Measurements from ENCODE around the gene DGKD. TPM values are rescaled to one million over a fixed set of nuclear protein-coding genes. Genes with fewer than 3 reads are reported as not detected.
A peak's percentile ranks its signal among the peaks of the same experiment; 100 is the strongest.

Gene DGKD
- total and polyA plus RNA-seq, 2 donors (not counting 1 experiment from before 2014, with no cell fraction given): 224 to 396 TPM

GRCh38 chr2:233462202-233462785, 108.0 kb downstream of the DGKD start:
- no peaks in the 10 kb centered on the region for H3K9me3 ChIP-seq (ENCODE audit: control extremely low read depth in 1 of 3, control insufficient read depth in 2 of 3, insufficient read depth in 1 of 3, low read length in 2 of 3)
- peaks cover 14% of the 10 kb centered on the region for H3K79me2 ChIP-seq (ENCODE audit: control insufficient read depth, insufficient read depth, low read length)
- no peak overlapping the region for H3K27ac ChIP-seq (ENCODE audit: low read length in 2 of 2)
- Mint-ChIP-seq H3K4me1 (no peaks in the 10 kb centered on the region), H3K27me3 (no peaks in the 10 kb centered on the region), H3K27ac (peak overlapping the region; percentile 41), H3K9me3 (ENCODE audit: insufficient read depth) (no peaks in the 10 kb centered on the region), H3K4me3 (no peak overlapping the region)
- H3K36me3 ChIP-seq (replicated peaks in 1 of 2; ENCODE audit: control extremely low read depth in 1 of 2, control insufficient read depth in 1 of 2, extremely low read depth in 1 of 2, insufficient read depth in 2 of 2, low read length in 1 of 2): peaks cover 7 to 92% of the 10 kb centered on the region in 2 experiments
- ChIA-PET CTCF (interaction anchor here (0.5 kb wide), 1 partner anchor 31 kb away, joined by 4 read pairs; no protein-coding TSS in a partner anchor), POLR2A (no interaction called here)
- TF ChIP-seq CTCF (IDR thresholded peaks at IDR 0.05): no peak
- no peak for TF ChIP-seq EZH2 (IDR thresholded peaks at IDR 0.05; ENCODE audit: borderline replicate concordance, insufficient read depth, low read depth, low read length, poor library complexity, severe bottlenecking)
- H4K20me1 ChIP-seq (ENCODE audit: control insufficient read depth, insufficient read depth, low read length, poor library complexity, severe bottlenecking): peaks cover 29% of the 10 kb centered on the region
- H3K9ac ChIP-seq (ENCODE audit: low read length): no peak overlapping the region
- DNase-seq (no peak), ATAC-seq (ENCODE audit: low read depth) (no peak)
- H3K4me2 ChIP-seq (replicated peaks; ENCODE audit: low read depth, low read length, poor library complexity, severe bottlenecking): no peak overlapping the region
- H3K4me3 ChIP-seq (ENCODE audit: control extremely low read depth in 1 of 5, extremely low read depth in 1 of 5, insufficient read depth in 1 of 5, low read depth in 2 of 5, low read length in 4 of 5): no peak overlapping the region
- 97% methylated on average over 25 of the region's 25 CpGs for WGBS (ENCODE audit: insufficient coverage)
- intact Hi-C loops (cut with micrococcal nuclease): no loop called here
- H3K27me3 ChIP-seq (replicated peaks in 1 of 4; ENCODE audit: control extremely low read depth in 1 of 4, control insufficient read depth in 3 of 4, insufficient read depth in 4 of 4, low read length in 3 of 4): no peaks in the 10 kb centered on the region
- H3K4me1 ChIP-seq (ENCODE audit: control insufficient read depth in 2 of 2, insufficient read depth in 2 of 2, low read length in 2 of 2): no peaks in the 10 kb centered on the region
- no peak overlapping the region for H2AFZ ChIP-seq (ENCODE audit: insufficient read depth, low read depth, low read length, poor library complexity, severe bottlenecking)

GRCh38 chr2:233462826-233463470, 108.7 kb downstream of the DGKD start:
- ChIA-PET POLR2A (no interaction called here), CTCF (interaction anchor here (0.5 kb wide), 1 partner anchor 31 kb away, joined by 4 read pairs; no protein-coding TSS in a partner anchor)
- DNase-seq: no peak
- Histone ChIP-seq H3K9ac (ENCODE audit: low read length) (no peak overlapping the region), H3K9me3 (ENCODE audit: control extremely low read depth in 1 of 3, control insufficient read depth in 2 of 3, insufficient read depth in 1 of 3, low read length in 2 of 3) (no peaks in the 10 kb centered on the region), H3K27ac (ENCODE audit: low read length in 2 of 2) (no peak overlapping the region), H2AFZ (ENCODE audit: insufficient read depth, low read depth, low read length, poor library complexity, severe bottlenecking) (no peak overlapping the region), H3K4me1 (ENCODE audit: control insufficient read depth in 2 of 2, insufficient read depth in 2 of 2, low read length in 2 of 2) (no peaks in the 10 kb centered on the region), H3K79me2 (ENCODE audit: control insufficient read depth, insufficient read depth, low read length) (peaks cover 12% of the 10 kb centered on the region), H3K4me3 (ENCODE audit: control extremely low read depth in 1 of 5, extremely low read depth in 1 of 5, insufficient read depth in 1 of 5, low read depth in 2 of 5, low read length in 4 of 5) (no peak overlapping the region), H3K4me2 (replicated peaks; ENCODE audit: low read depth, low read length, poor library complexity, severe bottlenecking) (no peak overlapping the region), H3K27me3 (replicated peaks in 1 of 4; ENCODE audit: control extremely low read depth in 1 of 4, control insufficient read depth in 3 of 4, insufficient read depth in 4 of 4, low read length in 3 of 4) (no peaks in the 10 kb centered on the region), H3K36me3 (replicated peaks in 1 of 2; ENCODE audit: control extremely low read depth in 1 of 2, control insufficient read depth in 1 of 2, extremely low read depth in 1 of 2, insufficient read depth in 2 of 2, low read length in 1 of 2) (peaks cover under 1 to 92% of the 10 kb centered on the region in 2 experiments), H4K20me1 (ENCODE audit: control insufficient read depth, insufficient read depth, low read length, poor library complexity, severe bottlenecking) (peaks cover 25% of the 10 kb centered on the region)
- no peak for ATAC-seq (ENCODE audit: low read depth)
- H3K9me3 Mint-ChIP-seq (ENCODE audit: insufficient read depth): no peaks in the 10 kb centered on the region
- 95% methylated on average over 20 of the region's 21 CpGs for WGBS (ENCODE audit: insufficient coverage)
- no peak overlapping the region for H3K4me3 Mint-ChIP-seq
- TF ChIP-seq CTCF (IDR thresholded peaks at IDR 0.05): no peak
- no peak for TF ChIP-seq EZH2 (IDR thresholded peaks at IDR 0.05; ENCODE audit: borderline replicate concordance, insufficient read depth, low read depth, low read length, poor library complexity, severe bottlenecking)
- H3K27me3 Mint-ChIP-seq: no peaks in the 10 kb centered on the region
- H3K27ac Mint-ChIP-seq: peak overlapping the region; percentile 41
- intact Hi-C loops (cut with micrococcal nuclease): no loop called here
- H3K4me1 Mint-ChIP-seq: no peaks in the 10 kb centered on the region
